Measurements from ENCODE around the gene CENPU. TPM values are rescaled to one million over a fixed set of nuclear protein-coding genes. Genes with fewer than 3 reads are reported as not detected.

CENPU gene
- total RNA-seq, 4 donors from 2014 or later = 1.5 to 5.6 (median 4.1) TPM

DNA sequence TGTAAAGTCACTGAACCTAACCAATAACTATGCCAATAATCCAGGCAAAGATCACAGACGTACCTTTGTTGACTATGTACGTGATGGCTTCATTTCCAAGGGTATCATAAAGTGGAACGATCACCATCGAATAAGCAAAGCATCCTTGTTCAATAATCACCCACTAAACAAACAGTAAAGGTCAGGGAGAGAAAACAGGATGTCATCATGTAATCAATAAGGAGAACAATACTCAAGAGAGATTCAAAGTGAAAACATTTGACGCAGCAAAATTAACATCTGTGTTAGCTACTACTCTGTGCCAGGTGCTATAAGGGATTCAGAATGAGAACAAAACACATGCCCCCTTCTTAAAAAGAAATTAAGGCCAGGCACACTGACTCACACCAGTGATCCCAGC is 42.9 kb upstream of the CENPU start:
- H3K36me3 ChIP-seq = peaks cover 0 to 12% (median 4%) of the 10 kb centered on the region in 4 donors
- TF ChIP-seq POLR2AphosphoS5 (IDR thresholded peaks at IDR 0.05) (no peak), EP300 (IDR thresholded peaks at IDR 0.05; ENCODE audit: low read depth) (no peak), POLR2A (IDR thresholded peaks at IDR 0.05) (no peak)
- TF ChIP-seq, protein P1, sequence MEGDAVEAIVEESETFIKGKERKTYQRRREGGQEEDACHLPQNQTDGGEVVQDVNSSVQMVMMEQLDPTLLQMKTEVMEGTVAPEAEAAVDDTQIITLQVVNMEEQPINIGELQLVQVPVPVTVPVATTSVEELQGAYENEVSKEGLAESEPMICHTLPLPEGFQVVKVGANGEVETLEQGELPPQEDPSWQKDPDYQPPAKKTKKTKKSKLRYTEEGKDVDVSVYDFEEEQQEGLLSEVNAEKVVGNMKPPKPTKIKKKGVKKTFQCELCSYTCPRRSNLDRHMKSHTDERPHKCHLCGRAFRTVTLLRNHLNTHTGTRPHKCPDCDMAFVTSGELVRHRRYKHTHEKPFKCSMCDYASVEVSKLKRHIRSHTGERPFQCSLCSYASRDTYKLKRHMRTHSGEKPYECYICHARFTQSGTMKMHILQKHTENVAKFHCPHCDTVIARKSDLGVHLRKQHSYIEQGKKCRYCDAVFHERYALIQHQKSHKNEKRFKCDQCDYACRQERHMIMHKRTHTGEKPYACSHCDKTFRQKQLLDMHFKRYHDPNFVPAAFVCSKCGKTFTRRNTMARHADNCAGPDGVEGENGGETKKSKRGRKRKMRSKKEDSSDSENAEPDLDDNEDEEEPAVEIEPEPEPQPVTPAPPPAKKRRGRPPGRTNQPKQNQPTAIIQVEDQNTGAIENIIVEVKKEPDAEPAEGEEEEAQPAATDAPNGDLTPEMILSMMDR (IDR thresholded peaks at IDR 0.05) = no peak
- no peaks in the 10 kb centered on the region for H3K27me3 ChIP-seq
- in situ Hi-C loops (cut with MboI; ENCODE audit: low pct_ligation_motif_present in 1 of 4, low pct_unique_long_range_greater_than_20kb in 1 of 4, low sequenced_read_pairs in 3 of 4) (no loop called here), intact Hi-C loops (cut with DNase I; ENCODE audit: low total_unique reads) (no loop called here)
- DNase-seq = no peak
- no peak overlapping the region for H3K4me3 ChIP-seq
- H3K27ac ChIP-seq = no peak overlapping the region
- no peaks in the 10 kb centered on the region for H3K9me3 ChIP-seq
- 79 to 81% methylated on average over 3 to 5 of the region's 5 CpGs for WGBS, 2 donors (ENCODE audit: low coverage in 1 of 2)
- H3K4me1 ChIP-seq = no peaks in the 10 kb centered on the region

DNA sequence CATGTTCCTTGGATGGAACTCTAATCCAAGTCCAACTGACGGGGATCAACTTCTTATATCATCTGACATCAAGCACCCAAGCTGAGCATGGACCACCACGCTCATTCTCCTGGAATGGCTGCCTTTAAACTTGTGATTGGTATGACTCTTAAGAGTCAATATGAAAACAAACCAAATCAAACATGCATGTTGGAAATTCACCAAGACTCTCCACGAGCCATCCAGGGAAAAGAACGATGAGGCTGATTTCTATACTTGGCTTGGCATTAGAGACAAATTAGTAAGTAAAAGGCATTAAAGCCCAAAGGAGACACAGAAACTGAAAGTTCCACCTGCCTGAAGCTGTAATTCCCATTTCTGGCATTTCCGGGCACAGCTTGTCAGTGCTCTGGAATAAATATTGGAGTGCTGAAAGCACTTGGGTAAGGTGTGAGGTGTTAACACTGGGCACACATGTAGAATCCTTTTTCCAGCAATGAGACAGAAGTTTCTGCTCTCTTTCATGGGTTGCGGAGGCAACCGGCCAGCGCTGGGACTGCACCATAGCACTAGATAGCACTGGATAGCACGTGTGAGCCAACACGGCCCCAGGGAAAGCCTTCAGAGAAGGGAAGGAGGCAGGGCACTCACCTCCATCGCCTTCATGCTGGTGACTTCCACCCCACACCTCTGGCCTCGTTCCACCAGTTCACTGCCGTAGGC is 42.1 kb upstream of the CENPU start:
- WGBS, 2 donors (ENCODE audit: low coverage in 1 of 2) = 87 to 92% methylated on average over 3 to 13 of the region's 13 CpGs
- peaks cover 0 to 12% (median 4%) of the 10 kb centered on the region in 4 donors for H3K36me3 ChIP-seq
- H3K9me3 ChIP-seq = no peaks in the 10 kb centered on the region
- no peak overlapping the region for H3K27ac ChIP-seq
- TF ChIP-seq POLR2AphosphoS5 (IDR thresholded peaks at IDR 0.05) = no peak
- TF ChIP-seq EP300 (IDR thresholded peaks at IDR 0.05; ENCODE audit: low read depth) = no peak
- TF ChIP-seq, protein P1 (IDR thresholded peaks at IDR 0.05) = no peak
- TF ChIP-seq POLR2A (IDR thresholded peaks at IDR 0.05) = no peak
- H3K27me3 ChIP-seq = no peaks in the 10 kb centered on the region
- no peak overlapping the region for H3K4me3 ChIP-seq
- H3K4me1 ChIP-seq = no peaks in the 10 kb centered on the region
- intact Hi-C loops (cut with DNase I; ENCODE audit: low total_unique reads) = no loop called here
- no peak for DNase-seq
- in situ Hi-C loops (cut with MboI; ENCODE audit: low pct_ligation_motif_present in 1 of 4, low pct_unique_long_range_greater_than_20kb in 1 of 4, low sequenced_read_pairs in 3 of 4) = no loop called here

DNA sequence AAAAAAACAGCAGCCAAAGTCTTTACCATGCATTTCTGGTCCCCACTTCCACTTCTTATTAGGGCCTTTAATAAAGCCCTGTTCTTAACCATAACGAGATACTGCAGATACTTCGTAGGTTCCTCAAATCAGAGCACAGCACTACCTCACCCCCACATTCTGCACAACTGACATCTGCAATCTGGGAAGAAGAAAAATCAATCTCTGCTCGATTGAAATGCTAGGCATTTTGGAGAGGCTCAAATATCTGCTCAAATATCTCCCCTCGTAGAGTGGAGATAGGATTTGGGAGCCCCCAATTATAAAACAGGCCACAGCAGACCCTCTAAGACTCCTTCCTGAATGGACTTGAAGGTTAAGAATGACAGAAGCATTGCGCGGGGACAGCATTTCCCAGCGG is 40.3 kb upstream of the CENPU start:
- no peaks in the 10 kb centered on the region for H3K9me3 ChIP-seq
- H3K36me3 ChIP-seq = peaks cover 0 to 16% (median 4%) of the 10 kb centered on the region in 4 donors
- H3K4me1 ChIP-seq = no peaks in the 10 kb centered on the region
- H3K27ac ChIP-seq = no peak overlapping the region
- H3K4me3 ChIP-seq = no peak overlapping the region
- no peak for DNase-seq
- no peak for TF ChIP-seq POLR2AphosphoS5 (IDR thresholded peaks at IDR 0.05)
- no peak for TF ChIP-seq EP300 (IDR thresholded peaks at IDR 0.05; ENCODE audit: low read depth)
- TF ChIP-seq, protein P1 (IDR thresholded peaks at IDR 0.05) = no peak
- no peak for TF ChIP-seq POLR2A (IDR thresholded peaks at IDR 0.05)
- intact Hi-C loops (cut with DNase I; ENCODE audit: low total_unique reads) = no loop called here
- in situ Hi-C loops (cut with MboI; ENCODE audit: low pct_ligation_motif_present in 1 of 4, low pct_unique_long_range_greater_than_20kb in 1 of 4, low sequenced_read_pairs in 3 of 4) = no loop called here
- 94 to 96% methylated on average over 3 to 7 of the region's 7 CpGs for WGBS, 2 donors (ENCODE audit: low coverage in 1 of 2)
- no peaks in the 10 kb centered on the region for H3K27me3 ChIP-seq

DNA sequence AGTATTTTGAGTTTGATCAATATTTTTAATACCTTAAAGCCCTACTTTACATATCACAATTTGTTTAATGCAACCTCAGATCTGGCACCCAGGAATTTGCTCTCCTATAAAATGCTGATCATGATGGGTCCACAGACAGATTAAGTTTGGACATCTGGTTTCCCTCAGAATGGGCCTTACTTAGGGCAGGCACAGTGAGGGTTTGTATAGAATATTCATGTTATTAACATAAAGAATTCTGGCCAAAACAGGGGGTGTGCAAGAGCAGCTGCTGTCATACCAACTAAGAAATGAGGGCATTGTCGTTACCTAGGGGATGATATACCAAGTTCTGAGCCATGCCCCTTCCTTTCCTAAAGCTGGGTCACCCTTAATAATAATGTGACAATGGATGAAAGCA is 37.5 kb upstream of the CENPU start:
- Histone ChIP-seq H3K9me3 (no peaks in the 10 kb centered on the region), H3K4me3 (no peak overlapping the region), H3K27me3 (no peaks in the 10 kb centered on the region), H3K27ac (no peak overlapping the region), H3K36me3 (peaks cover 0 to 34% (median 12%) of the 10 kb centered on the region in 4 donors), H3K4me1 (no peaks in the 10 kb centered on the region)
- TF ChIP-seq, protein P1 (IDR thresholded peaks at IDR 0.05) = no peak
- no peak for TF ChIP-seq POLR2AphosphoS5 (IDR thresholded peaks at IDR 0.05)
- TF ChIP-seq EP300 (IDR thresholded peaks at IDR 0.05; ENCODE audit: low read depth) = no peak
- no peak for TF ChIP-seq POLR2A (IDR thresholded peaks at IDR 0.05)
- no peak for DNase-seq
- WGBS, 2 donors (ENCODE audit: low coverage in 1 of 2) = 87 to 88% methylated on average over 1 of the region's 1 CpG
- intact Hi-C loops (cut with DNase I; ENCODE audit: low total_unique reads) (no loop called here), in situ Hi-C loops (cut with MboI; ENCODE audit: low pct_ligation_motif_present in 1 of 4, low pct_unique_long_range_greater_than_20kb in 1 of 4, low sequenced_read_pairs in 3 of 4) (no loop called here)

All from transverse colon (tissue), 4 donors.